Prostate gland (tissue), 2 donors: ENCODE results near the gene ZNF710.

Experiments
- POLR2AphosphoS5 ChIP-seq: sonication (generic); formaldehyde crosslinking; IDR thresholded peaks from one replicate; pipeline ENCODE4 v1.6.1; 2017; ENCODE audit warnings: antibody characterized with exemption
- TF ChIP-seq, protein P1 (sequence below), 4 experiments: fragments of 200-600 bp in 2 of 4; fragments of 450-650 bp in 2 of 4; sonication (generic) in 2 of 4; IDR thresholded peaks; 1 replicate in 3 of 4; 2 replicates in 1 of 4; pipeline ENCODE4 v1.5.1; 2016 to 2019; ENCODE audit warnings: antibody characterized with exemption in 4 of 4, mild to moderate bottlenecking in 2 of 4, moderate library complexity in 2 of 4

DNA sequence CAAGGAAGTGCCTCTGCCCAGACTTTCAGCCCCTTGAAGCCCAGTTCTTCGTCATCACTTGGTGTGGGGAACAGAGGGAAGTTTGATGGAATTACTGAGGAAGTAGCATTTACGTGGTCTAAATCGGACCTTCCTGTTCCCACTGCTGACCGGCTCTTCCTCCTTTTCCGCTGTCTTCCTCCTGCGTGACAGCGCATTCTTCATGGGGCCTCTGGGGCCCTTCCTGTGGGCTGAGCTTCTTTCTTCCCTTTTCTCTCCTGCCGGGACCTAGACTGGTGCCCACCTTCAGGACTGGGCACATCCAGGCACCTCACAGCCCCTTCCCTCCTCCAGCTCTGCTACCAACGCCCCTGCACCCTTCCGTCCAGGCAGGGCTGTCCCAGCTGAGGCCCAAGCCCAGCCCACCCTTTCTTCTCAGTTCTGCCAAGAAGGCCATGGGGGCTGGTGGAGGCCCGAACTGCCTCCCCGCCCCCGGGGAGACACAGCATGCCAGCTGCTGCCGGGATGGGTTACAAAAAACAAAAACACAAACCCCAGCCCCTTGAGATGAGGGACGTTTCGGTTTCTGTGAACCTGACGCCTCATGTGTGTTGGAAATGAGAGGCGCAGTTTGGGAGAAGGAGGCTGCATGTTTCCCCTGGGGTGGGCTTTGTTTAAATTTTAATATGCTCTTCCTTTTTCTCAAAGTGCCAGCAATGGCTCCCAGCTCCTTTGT is 19.1 kb downstream of the ZNF710 start:
- TF ChIP-seq, protein P1, sequence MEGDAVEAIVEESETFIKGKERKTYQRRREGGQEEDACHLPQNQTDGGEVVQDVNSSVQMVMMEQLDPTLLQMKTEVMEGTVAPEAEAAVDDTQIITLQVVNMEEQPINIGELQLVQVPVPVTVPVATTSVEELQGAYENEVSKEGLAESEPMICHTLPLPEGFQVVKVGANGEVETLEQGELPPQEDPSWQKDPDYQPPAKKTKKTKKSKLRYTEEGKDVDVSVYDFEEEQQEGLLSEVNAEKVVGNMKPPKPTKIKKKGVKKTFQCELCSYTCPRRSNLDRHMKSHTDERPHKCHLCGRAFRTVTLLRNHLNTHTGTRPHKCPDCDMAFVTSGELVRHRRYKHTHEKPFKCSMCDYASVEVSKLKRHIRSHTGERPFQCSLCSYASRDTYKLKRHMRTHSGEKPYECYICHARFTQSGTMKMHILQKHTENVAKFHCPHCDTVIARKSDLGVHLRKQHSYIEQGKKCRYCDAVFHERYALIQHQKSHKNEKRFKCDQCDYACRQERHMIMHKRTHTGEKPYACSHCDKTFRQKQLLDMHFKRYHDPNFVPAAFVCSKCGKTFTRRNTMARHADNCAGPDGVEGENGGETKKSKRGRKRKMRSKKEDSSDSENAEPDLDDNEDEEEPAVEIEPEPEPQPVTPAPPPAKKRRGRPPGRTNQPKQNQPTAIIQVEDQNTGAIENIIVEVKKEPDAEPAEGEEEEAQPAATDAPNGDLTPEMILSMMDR (IDR thresholded peaks at IDR 0.05): no peak
- TF ChIP-seq POLR2AphosphoS5: no peak
